Natural killer cell (primary cell): ENCODE results near the gene MRPL3. TPM values are rescaled to one million over a fixed set of nuclear protein-coding genes. Genes with fewer than 3 reads are reported as not detected.

ENCODE experiments used
- ATAC-seq, 3 donors: fragments of 150-1000 bp in 2 of 3; fragments of 200-7000 bp in 1 of 3; cut with Tn5 transposase; 1 replicate in 1 of 3; 2 replicates in 2 of 3; pipeline ENCODE4 v1.10.0; 2021; ENCODE audit warnings: mild to moderate bottlenecking in 2 of 3, moderate library complexity in 2 of 3
- DNase-seq, 2 donors: peaks; one replicate each; pipeline versions ENCODE4 v3.0.0 to v3.0.0-alpha.2; 2013 to 2021; ENCODE audit warnings: mixed read lengths in 1 of 2
- H3K27ac ChIP-seq: one replicate; pipeline ENCODE4 v1.5.1; 2013; ENCODE audit warnings: mild to moderate bottlenecking, low read length
- H3K27me3 ChIP-seq: one replicate; pipeline ENCODE4 v1.6.1; 2013; ENCODE audit warnings: low read length; ENCODE audit not compliant: control insufficient read depth, insufficient read depth
- H3K36me3 ChIP-seq: one replicate; pipeline ENCODE4 v1.6.1; 2013; ENCODE audit warnings: low read length; ENCODE audit not compliant: control insufficient read depth, insufficient read depth
- H3K4me1 ChIP-seq: one replicate; pipeline ENCODE4 v1.6.1; 2013; ENCODE audit warnings: low read length; ENCODE audit not compliant: control insufficient read depth, insufficient read depth
- H3K4me3 ChIP-seq: one replicate; pipeline ENCODE4 v1.5.1; 2013; ENCODE audit warnings: low read length
- H3K9me3 ChIP-seq: one replicate; pipeline ENCODE4 v1.6.1; 2013; ENCODE audit warnings: low read length; ENCODE audit not compliant: control insufficient read depth, insufficient read depth
- H3K27ac Mint-ChIP-seq, 2 donors: one replicate each; pipeline ENCODE4 v1.8.0; 2022; ENCODE audit warnings: mild to moderate bottlenecking in 2 of 2, mixed read lengths in 2 of 2, moderate library complexity in 1 of 2
- H3K27me3 Mint-ChIP-seq, 2 donors: one replicate each; pipeline ENCODE4 v1.8.0; 2022; ENCODE audit warnings: low read depth in 2 of 2, mixed read lengths in 2 of 2
- H3K36me3 Mint-ChIP-seq: one replicate; pipeline ENCODE4 v1.8.0; 2022; ENCODE audit warnings: mixed read lengths
- H3K4me1 Mint-ChIP-seq, 2 donors: one replicate each; pipeline ENCODE4 v1.8.0; 2022; ENCODE audit warnings: mixed read lengths in 2 of 2
- H3K4me3 Mint-ChIP-seq: one replicate; pipeline ENCODE4 v1.8.0; 2022; ENCODE audit warnings: mild to moderate bottlenecking, moderate library complexity, mixed read lengths
- H3K9me3 Mint-ChIP-seq, 2 donors: one replicate each; pipeline ENCODE4 v1.8.0; 2022; ENCODE audit warnings: mixed read lengths in 2 of 2
- WGBS: methylation state at CpG from one replicate; pipeline ENCODE4 v1.1.7; 2013; ENCODE audit warnings: missing lambda C conversion rate; ENCODE audit not compliant: insufficient coverage; 5-methylcytosine and 5-hydroxymethylcytosine counted together
- intact Hi-C: fragments of 100-400 bp; cut with micrococcal nuclease; formaldehyde crosslinking; loops from one replicate; pipeline ENCODE4 v1.14.2; 2022
- total RNA-seq, 4 donors: library from RNA; stranded (reverse); fragments of 120-200 nt in 1 of 4; gene quantifications; one replicate each; pipeline versions ENCODE4 v1.2.3 to v1.2.4, GENCODE V29; 2013 to 2022
- TF ChIP-seq, protein P1 (sequence below): fragments of 200-600 bp; IDR thresholded peaks from one replicate; pipeline ENCODE4 v1.8.0; 2022; ENCODE audit warnings: antibody characterized with exemption

Gene MRPL3
- total RNA-seq, 3 donors from 2014 or later (not counting 1 experiment from before 2014, with no cell fraction given) = 25.9 to 42.2 (median 29.7) TPM

DNA sequence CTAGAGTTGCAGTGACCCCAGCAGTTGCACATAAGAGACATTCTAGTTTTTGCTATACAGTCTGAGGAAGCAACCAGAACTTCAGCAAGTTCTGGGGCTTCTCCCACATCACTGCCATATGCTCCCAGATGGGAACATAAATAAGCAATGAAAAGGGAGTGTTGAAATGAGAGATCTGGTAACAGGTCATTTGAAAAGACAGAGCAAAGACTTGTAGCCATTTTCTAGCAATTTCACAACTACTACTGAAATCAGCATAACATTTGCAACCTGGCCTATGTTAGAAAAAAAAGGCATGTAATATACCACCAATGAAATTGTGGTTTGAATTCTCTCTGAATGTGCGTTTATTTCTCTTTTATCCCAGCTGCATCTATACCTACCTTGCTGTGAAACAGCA is 63.7 kb downstream of the MRPL3 start:
- Histone ChIP-seq H3K36me3 (no peaks in the 10 kb centered on the region), H3K9me3 (no peaks in the 10 kb centered on the region), H3K4me1 (no peaks in the 10 kb centered on the region), H3K27ac (no peak overlapping the region), H3K27me3 (no peaks in the 10 kb centered on the region), H3K4me3 (no peak overlapping the region)
- H3K27ac Mint-ChIP-seq = no peak overlapping the region
- no peaks in the 10 kb centered on the region for H3K4me1 Mint-ChIP-seq
- no peaks in the 10 kb centered on the region for H3K36me3 Mint-ChIP-seq
- no peaks in the 10 kb centered on the region for H3K9me3 Mint-ChIP-seq
- TF ChIP-seq, protein P1, sequence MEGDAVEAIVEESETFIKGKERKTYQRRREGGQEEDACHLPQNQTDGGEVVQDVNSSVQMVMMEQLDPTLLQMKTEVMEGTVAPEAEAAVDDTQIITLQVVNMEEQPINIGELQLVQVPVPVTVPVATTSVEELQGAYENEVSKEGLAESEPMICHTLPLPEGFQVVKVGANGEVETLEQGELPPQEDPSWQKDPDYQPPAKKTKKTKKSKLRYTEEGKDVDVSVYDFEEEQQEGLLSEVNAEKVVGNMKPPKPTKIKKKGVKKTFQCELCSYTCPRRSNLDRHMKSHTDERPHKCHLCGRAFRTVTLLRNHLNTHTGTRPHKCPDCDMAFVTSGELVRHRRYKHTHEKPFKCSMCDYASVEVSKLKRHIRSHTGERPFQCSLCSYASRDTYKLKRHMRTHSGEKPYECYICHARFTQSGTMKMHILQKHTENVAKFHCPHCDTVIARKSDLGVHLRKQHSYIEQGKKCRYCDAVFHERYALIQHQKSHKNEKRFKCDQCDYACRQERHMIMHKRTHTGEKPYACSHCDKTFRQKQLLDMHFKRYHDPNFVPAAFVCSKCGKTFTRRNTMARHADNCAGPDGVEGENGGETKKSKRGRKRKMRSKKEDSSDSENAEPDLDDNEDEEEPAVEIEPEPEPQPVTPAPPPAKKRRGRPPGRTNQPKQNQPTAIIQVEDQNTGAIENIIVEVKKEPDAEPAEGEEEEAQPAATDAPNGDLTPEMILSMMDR = no peak
- no peak for DNase-seq
- intact Hi-C loops = no loop called here
- no peak for ATAC-seq
- WGBS = no CpG with 5 or more reads among the region's 1 CpG
- H3K27me3 Mint-ChIP-seq = peaks cover 14 to 47% of the 10 kb centered on the region in 2 donors
- H3K4me3 Mint-ChIP-seq = no peak overlapping the region

DNA sequence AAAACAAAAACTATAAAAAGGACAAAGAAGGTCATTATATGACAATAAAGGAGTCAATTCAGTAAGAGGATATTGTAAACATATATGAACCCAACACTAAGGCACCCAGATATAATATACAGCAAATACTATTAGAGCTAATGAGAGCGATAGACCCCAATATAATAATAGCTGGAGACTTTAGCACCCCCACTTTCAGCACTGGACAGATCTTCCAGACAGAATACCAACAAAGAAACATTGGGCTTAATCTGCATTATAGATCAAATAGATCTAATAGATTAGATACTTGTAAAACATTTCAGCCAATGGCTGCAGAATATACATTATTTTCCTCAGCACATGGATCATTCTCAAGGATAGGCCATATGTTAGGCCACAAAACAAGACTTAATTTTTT is 67.8 kb downstream of the MRPL3 start:
- intact Hi-C loops = no loop called here
- no peak for ATAC-seq
- 83% methylated on average over 1 of the region's 1 CpG for WGBS

DNA sequence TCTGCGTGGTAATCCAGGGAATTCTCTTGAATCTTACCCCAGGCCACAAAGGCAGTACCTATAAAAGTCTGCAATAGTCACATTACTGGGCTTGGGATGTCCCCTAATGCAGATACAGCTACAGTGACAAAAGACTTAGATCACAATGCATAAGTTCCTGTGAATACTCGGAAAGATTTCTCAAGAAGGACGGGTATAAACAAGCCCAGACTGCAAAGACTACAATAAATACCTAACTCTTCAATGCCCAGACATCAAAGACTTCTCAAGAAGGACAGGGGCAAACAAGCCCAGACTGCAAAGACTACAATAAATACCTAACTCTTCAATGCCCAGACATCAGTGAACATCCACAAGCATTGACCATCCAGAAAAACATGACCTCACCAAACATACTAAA is 70.3 kb downstream of the MRPL3 start:
- Mint-ChIP-seq H3K27me3 (peaks cover 18 to 50% of the 10 kb centered on the region in 2 donors), H3K4me1 (no peaks in the 10 kb centered on the region), H3K9me3 (no peaks in the 10 kb centered on the region), H3K36me3 (no peaks in the 10 kb centered on the region), H3K27ac (no peak overlapping the region), H3K4me3 (no peak overlapping the region)
- ATAC-seq (no peak), DNase-seq (no peak)
- WGBS = 90% methylated on average over 3 of the region's 3 CpGs
- Histone ChIP-seq H3K27ac (no peak overlapping the region), H3K4me1 (no peaks in the 10 kb centered on the region), H3K27me3 (no peaks in the 10 kb centered on the region), H3K9me3 (no peaks in the 10 kb centered on the region), H3K36me3 (no peaks in the 10 kb centered on the region), H3K4me3 (no peak overlapping the region)
- TF ChIP-seq, protein P1 = no peak
- intact Hi-C loops = no loop called here

More for the DNA sequence above, 67.8 kb downstream of the MRPL3 start:
- Mint-ChIP-seq H3K27me3 (peaks cover 23 to 62% of the 10 kb centered on the region in 2 donors), H3K27ac (no peak overlapping the region), H3K36me3 (no peaks in the 10 kb centered on the region), H3K4me1 (no peaks in the 10 kb centered on the region), H3K9me3 (no peaks in the 10 kb centered on the region), H3K4me3 (no peak overlapping the region)
- Histone ChIP-seq H3K27me3 (no peaks in the 10 kb centered on the region), H3K9me3 (no peaks in the 10 kb centered on the region), H3K27ac (no peak overlapping the region), H3K4me3 (no peak overlapping the region), H3K36me3 (no peaks in the 10 kb centered on the region), H3K4me1 (no peaks in the 10 kb centered on the region)
- TF ChIP-seq, protein P1 = no peak
- no peak for DNase-seq

DNA sequence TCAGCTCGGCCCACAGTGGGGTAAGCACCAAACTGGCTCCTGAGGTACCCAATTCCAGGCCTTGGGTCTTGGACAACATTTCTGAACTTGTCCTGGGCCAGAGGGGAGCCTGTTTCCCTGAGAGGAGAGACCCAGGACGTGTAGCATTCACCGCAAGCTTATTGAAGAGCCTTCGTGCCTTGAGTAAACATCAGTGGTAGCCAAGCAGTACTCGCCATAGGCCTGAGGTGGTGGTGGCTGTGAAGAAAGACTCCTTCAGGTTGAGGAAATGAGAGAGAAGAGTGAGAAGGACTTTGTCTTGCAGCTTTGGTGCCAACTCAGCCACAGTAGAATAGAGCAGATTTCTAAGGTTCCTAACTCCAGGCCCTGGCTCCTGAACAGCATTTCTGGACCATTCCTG is 71.0 kb downstream of the MRPL3 start:
- Mint-ChIP-seq H3K36me3 (no peaks in the 10 kb centered on the region), H3K4me3 (no peak overlapping the region), H3K27ac (no peak overlapping the region), H3K9me3 (no peaks in the 10 kb centered on the region), H3K4me1 (no peaks in the 10 kb centered on the region), H3K27me3 (peaks cover 15 to 43% of the 10 kb centered on the region in 2 donors)
- Histone ChIP-seq H3K36me3 (no peaks in the 10 kb centered on the region), H3K27me3 (no peaks in the 10 kb centered on the region), H3K4me1 (no peaks in the 10 kb centered on the region), H3K27ac (no peak overlapping the region), H3K4me3 (no peak overlapping the region), H3K9me3 (no peaks in the 10 kb centered on the region)
- ATAC-seq (no peak), DNase-seq (no peak)
- 82% methylated on average over 5 of the region's 5 CpGs for WGBS
- intact Hi-C loops = no loop called here
- TF ChIP-seq, protein P1 = no peak
